Activated CD4-positive, alpha-beta T cell treated with anti-CD3 and anti-CD28 coated beads, Interleukin-2, Interleukin-4, amounts not matched to agents 100 ng/mL and 50 ng/mL, durations not matched to agents 16 hours and 8 hours (primary cell): ENCODE measurements around the gene OR56B4.
"Not testable (repeated sequence)": the region's sequence is repeated elsewhere in the genome, so short reads cannot be mapped to it uniquely, and the experiment has no call there.

Source experiments
- DNase-seq: peaks from one replicate; pipeline ENCODE4 v3.0.0-alpha.2; 2020; ENCODE audit warnings: low spot score

Gene OR56B4, protein sequence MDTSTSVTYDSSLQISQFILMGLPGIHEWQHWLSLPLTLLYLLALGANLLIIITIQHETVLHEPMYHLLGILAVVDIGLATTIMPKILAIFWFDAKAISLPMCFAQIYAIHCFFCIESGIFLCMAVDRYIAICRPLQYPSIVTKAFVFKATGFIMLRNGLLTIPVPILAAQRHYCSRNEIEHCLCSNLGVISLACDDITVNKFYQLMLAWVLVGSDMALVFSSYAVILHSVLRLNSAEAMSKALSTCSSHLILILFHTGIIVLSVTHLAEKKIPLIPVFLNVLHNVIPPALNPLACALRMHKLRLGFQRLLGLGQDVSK

DNA sequence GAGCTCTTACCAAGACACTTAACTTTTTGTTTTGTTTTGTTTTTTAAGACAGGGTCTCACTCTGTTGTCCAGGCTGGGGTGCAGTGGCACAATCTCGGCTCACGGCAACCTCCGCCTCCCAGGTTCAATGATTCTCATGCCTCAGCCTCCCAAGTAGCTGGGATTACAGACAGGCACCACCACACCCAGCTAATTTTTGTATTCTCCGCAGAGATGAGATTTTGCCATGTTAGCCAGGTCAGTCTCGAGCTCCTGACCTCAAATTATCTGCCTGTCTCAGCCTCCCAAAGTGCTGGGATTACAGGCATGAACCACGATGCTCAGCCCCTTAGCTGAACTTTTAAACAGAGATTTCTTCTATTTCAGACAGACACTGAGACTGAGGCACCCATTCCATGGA lies at the start of gene OR56B4:
Gene OR56B4 (plus strand): TSS at position 301 of the 400 bp plus-strand sequence. CDS start 95 bp downstream, at position 396.
- DNase-seq, result not testable (repeated sequence)

- no peak for DNase-seq
Measured at GRCh38 chr11:6061475-6061874, 46.0 kb upstream of the OR56B4 start.

GRCh38 chr11:6062691-6063358 lies 44.7 kb upstream of the OR56B4 start:
- no peak for DNase-seq

DNA sequence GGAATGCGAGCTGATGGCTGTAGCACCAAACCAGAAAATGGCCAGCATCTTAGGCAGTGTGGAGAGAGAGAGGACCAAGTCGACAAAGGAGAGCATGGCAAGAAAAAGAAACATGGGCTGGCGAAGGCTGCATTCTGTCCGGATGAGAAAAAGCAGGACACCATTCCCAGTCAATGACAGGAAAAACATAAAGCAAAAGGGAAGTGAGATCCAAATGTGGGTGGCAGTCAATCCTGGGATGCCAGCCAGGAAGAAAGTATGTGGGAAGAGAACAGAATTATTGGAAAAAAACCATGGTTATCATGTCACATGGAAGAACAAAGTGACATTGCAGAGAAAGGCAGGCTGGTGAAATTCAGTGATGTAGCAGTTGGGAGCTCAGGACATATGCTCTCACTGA lies 40.0 kb upstream of the OR56B4 start:
- no peak for DNase-seq

DNA sequence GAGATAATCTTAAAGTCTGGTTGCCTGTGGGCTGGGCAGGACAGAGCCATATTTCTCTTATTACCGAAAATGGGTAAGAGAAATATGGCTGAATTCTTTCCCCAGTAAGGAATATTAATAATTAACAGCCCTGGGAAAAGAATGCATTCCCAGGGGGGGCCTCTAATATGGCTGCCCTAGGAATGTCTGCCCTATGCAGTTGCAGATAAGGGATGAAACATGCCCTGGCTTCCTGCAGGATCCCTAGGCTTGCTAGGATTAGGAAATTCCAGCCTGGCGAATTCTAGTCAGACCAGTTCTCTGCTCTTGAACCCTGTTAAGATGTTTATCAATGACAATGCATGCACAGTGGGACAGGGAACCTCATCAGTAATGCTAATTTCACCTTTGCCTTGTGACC lies 31.0 kb upstream of the OR56B4 start:
- not testable (repeated sequence) for DNase-seq

DNA sequence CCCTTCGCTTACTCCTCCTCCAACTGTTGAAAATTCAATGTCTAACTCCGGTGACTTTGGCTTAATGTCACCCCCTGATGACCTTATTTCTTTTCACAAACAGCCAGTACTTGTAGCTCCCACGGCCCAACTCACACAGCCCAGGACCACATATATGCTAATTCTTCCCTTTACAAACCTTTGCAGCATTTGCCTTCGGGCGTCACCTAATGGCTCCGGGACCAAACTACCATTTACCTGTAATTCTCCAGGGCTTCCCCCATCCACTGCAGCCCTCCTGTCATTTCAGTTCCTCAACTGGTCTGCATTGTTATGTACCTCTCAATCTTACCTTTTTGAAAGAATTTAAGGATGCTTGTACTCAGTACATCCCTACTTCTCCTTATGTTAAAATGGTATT lies 29.8 kb upstream of the OR56B4 start:
- DNase-seq, result no peak

DNA sequence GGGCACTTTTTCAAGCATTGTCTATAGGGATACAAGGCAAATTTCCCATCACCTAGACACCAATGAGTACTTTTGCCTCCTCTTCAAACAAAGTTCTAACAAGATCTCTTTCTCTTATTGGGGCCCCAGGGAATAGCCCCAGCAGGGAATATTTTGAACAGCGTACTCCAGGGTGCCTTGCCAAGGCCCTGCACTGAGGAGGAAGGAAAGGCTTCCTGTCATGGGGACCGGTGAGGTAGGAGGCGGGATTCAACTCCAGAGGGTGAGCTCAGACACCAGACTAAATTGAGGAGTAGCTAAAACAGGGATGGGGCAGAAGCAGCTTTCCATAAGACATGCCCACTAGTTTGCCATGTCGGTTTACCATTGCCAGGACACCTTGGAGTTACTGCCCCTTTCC lies 28.0 kb upstream of the OR56B4 start:
- DNase-seq, result no peak

GRCh38 chr11:6083129-6083528 lies 24.4 kb upstream of the OR56B4 start:
- DNase-seq, result no peak

DNA sequence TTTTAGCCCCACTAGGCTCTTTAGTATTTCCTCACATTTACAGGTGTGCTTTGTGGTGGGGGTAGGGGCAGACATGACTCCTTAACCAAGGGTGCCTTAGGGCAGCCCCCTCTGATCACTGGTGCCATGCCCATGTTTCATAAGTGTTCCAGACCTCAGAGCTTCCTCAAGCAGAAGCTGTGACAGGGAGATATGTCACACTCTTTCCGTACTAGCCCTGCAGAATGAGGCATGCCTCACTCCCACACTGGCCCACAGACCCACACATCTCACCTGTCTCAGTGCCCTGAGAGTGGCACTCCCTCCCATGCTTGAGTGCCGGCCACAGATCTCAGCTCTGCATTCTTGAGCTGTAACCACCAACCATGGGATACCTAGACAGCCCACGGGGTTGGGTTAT lies 22.9 kb upstream of the OR56B4 start:
- DNase-seq, result no peak

GRCh38 chr11:6094186-6094585 lies 13.3 kb upstream of the OR56B4 start:
- no peak for DNase-seq

GRCh38 chr11:6095798-6096197 lies 11.7 kb upstream of the OR56B4 start:
- DNase-seq, result no peak

GRCh38 chr11:6096417-6096816 lies 11.1 kb upstream of the OR56B4 start:
- DNase-seq, result no peak

GRCh38 chr11:6099577-6099976 lies 7.9 kb upstream of the OR56B4 start:
- DNase-seq, result no peak

- no peak for DNase-seq
Measured at GRCh38 chr11:6110011-6110410, 2.5 kb downstream of the OR56B4 start.

DNA sequence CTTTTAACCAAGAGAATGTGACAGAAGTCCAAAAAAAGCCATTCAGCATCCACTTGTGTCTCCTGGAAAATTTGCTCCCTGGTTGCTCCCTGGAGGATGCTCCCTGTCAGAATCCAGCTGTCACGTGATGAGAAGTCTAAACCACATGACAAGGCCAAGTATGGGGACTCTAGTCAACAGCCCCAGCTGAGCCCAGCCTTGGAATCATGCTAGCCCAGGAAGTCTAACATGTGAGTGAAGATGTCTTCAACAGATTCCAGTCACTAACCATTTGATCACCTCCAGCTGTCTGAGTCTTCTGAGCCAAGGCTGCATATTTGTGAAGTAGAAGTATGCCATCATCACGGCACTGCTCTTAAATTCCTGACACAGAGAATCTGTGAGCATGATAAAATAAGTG lies 4.2 kb downstream of the OR56B4 start:
- no peak for DNase-seq

DNA sequence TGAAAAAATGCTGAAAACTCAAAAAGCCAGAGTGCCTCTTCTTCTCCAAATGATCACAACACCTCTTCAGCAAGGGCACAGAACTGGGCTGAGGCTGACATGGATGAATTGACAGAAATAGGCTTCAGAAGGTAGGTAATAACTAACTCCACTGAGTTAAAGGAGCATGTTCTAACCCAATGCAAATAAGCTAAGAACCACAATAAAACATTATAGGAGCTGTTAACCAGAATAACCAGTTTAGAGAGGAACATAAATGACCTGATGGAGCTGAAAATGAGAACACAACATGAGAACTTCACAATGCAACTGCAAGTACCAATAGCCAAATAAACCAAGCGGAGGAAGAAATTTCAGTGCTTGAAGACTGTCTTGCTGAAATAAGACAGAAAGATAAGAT lies 9.2 kb downstream of the OR56B4 start:
- DNase-seq, result no peak

GRCh38 chr11:6124245-6124644 lies 16.8 kb downstream of the OR56B4 start:
- DNase-seq, result no peak

DNA sequence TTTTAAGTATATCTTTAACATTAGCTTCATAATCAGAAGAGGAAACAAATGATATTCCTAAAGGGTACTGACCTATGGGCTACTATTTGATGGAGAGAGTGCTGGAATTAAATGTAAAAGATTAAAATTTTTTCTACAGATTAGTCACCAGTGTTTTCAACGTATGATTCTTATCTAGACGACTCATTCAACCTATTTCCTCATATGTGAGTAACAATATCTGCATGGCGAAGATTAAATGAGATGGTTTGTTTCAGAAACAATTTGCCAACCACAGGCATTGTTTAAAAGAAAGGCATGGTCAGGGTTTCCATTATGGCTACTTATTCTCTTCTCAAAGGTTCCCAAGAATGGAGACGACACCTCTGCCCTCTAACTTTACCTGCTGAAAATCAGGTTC lies 20.4 kb downstream of the OR56B4 start:
- DNase-seq, result no peak

DNA sequence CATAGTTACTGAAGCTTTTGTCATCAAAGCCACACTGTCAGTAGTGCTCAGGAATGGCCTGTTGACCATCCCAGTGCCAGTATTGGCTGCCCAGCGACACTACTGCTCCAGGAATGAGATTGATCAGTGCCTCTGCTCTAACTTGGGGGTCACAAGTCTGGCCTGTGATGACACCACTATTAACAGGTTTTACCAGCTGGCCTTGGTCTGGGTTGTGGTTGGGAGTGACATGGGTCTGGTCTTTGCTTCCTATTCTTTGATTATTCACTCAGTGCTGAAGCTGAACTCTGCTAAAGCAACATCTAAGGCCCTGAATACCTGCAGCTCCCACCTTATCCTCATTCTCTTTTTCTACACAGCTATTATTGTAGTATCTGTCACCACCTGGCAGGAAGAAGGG lies 21.5 kb downstream of the OR56B4 start:
- DNase-seq, result no peak

DNA sequence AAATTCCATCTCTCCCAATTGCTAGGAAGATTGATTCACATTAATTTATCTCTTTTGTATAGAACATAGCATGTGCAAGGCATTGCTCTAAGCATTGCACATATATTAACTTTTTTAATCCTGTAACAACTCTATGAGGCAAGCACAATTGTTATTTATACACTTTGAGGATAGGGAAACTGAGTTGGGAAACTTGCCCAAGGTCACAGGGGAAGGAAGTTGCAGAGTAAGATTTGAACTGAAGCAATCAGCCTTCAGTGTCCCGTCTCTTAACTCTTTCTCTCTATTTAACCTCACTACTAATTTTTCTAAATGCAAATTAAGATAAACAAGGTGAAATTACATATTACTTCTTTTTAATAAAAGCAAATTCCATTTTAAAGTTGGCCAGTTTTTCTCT lies 22.2 kb downstream of the OR56B4 start:
- DNase-seq, result no peak

DNA sequence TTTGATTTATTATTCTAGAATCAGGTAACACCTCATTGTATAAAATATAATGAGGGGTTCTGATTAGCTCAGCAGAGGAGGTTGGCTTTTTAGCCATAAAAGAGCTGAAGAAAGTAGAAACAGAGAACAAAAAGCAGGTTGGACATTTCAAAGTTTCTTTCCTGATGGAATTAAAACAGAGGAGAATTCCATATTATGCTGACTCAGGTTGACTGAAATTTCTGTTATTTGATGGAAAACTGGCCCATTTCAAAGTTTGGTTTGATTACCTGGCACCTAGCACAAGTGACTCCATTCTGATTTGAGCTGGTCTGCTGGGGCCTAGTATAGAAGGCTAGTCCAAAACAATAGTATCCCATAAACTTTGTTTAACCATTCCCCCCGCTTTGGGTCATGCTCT lies 24.9 kb downstream of the OR56B4 start:
- DNase-seq, result no peak

DNA sequence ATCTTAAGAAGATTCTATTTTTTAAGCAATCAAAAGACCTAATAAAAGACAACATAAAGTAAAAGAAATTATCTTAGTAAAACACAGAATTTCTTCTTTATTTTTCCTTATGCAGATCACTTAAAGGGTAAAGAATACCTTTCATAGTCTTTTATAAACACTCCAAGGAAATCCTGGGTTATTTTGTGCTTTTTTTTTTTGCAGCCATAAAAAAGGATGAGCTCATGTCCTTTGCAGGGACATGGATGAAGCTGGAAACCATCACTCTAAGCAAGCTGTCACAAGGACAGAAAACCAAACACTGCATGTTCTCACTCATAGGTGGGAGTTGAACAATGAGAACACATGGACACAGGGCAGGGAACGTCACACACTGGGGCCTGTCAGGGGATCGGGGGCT lies 28.5 kb downstream of the OR56B4 start:
- not testable (repeated sequence) for DNase-seq

DNA sequence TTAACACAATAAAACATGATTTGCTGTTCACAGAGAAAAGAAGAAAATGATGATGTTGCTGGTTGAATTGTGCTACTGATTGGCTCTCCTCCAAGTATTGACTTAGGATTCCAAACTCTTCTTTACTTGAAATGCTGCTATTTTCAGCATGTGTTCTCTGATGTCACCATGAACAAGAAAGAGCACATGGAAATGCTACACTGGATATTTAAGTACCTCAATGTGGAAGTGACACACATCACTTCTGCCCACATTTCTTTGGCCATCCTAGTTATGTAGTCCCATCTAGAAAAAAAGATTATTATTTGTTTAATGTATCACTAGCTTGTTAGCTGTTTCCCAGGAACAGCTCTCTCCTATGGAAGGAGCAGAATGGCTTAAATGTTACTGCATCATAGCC lies 35.5 kb downstream of the OR56B4 start:
- no peak for DNase-seq

DNA sequence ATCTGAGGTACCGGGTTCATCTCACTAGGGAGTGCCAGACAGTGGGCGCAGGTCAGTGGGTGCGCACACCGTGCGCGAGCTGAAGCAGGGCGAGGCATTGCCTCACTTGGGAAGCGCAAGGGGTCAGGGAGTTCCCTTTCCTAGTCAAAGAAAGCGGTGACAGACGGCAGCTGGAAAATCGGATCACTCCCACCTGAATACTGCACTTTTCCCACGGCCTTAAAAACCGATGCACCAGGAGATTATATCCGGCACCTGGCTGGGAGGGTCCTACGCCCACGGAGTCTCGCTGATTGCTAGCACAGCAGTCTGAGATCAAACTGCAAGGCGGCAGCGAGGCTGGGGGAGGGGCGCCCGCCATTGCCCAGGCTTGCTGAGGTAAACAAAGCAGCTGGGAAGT lies 36.3 kb downstream of the OR56B4 start:
- not testable (repeated sequence) for DNase-seq
